ENCODE results near the gene TMEM150C. TPM values are rescaled to one million over a fixed set of nuclear protein-coding genes. Genes with fewer than 3 reads are reported as not detected.

Gene TMEM150C
- total and polyA plus RNA-seq, 7 donors = 1.2 to 25.7 (median 11.2) TPM

DNA sequence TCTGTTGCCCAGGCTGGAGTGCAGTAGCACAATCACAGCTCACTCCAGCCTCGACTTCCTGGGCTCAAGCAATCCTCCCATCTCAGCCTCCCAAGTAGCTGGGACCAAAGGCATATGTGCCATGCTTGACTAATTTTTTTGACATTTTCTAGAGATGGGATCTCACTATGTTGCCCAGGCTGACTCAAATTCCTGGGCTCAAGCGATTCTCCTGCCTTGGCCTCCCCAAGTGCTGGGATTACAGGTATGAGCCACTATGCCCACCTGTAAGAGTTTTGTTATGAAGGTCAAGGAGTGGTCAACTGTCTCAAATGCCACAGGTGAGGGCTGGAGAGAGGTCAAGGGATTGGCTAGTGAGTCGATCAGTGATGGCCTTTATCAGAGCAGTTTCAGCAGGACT, 32.5 kb downstream of the TMEM150C start:
- Histone ChIP-seq H3K36me3 (no peaks in the 10 kb centered on the region), H3K4me1 (no peaks in the 10 kb centered on the region), H3K4me3 (no peak overlapping the region), H3K27me3 (no peaks in the 10 kb centered on the region), H3K27ac (no peak overlapping the region), H3K9me3 (no peaks in the 10 kb centered on the region)
- WGBS, 2 donors = 87 to 91% methylated on average over 3 of the region's 3 CpGs
- no peak for TF ChIP-seq POLR2A (IDR thresholded peaks at IDR 0.05)
- TF ChIP-seq, protein P1, sequence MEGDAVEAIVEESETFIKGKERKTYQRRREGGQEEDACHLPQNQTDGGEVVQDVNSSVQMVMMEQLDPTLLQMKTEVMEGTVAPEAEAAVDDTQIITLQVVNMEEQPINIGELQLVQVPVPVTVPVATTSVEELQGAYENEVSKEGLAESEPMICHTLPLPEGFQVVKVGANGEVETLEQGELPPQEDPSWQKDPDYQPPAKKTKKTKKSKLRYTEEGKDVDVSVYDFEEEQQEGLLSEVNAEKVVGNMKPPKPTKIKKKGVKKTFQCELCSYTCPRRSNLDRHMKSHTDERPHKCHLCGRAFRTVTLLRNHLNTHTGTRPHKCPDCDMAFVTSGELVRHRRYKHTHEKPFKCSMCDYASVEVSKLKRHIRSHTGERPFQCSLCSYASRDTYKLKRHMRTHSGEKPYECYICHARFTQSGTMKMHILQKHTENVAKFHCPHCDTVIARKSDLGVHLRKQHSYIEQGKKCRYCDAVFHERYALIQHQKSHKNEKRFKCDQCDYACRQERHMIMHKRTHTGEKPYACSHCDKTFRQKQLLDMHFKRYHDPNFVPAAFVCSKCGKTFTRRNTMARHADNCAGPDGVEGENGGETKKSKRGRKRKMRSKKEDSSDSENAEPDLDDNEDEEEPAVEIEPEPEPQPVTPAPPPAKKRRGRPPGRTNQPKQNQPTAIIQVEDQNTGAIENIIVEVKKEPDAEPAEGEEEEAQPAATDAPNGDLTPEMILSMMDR (IDR thresholded peaks at IDR 0.05) = no peak
- no peak for TF ChIP-seq POLR2AphosphoS5 (IDR thresholded peaks at IDR 0.05)
- no peak for TF ChIP-seq EP300 (IDR thresholded peaks at IDR 0.05)
- DNase-seq = no peak
- intact Hi-C loops (cut with DNase I) = no loop called here

DNA sequence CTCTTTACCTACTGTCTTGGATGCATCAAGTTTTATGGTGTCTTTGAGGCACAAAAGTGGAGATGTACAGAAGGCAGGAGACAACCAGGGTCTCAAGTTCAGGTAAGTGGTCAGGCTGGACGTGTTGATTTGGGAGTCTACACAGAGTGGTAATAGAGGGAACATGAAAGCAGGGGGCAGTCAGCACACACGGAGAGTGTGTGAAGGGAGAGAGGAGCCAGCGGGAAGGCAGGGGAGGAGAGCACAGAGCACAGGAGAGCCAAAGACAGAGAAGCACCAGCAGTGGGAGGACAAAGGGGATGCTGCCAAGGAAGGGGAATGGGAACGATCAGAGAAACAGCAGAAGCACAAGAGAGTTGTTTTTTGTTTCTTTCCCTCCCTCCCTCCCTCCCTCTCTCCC, 32.9 kb downstream of the TMEM150C start:
- Histone ChIP-seq H3K36me3 (no peaks in the 10 kb centered on the region), H3K9me3 (no peaks in the 10 kb centered on the region), H3K27ac (no peak overlapping the region), H3K4me3 (no peak overlapping the region), H3K27me3 (no peaks in the 10 kb centered on the region), H3K4me1 (no peaks in the 10 kb centered on the region)
- DNase-seq = no peak
- TF ChIP-seq EP300 (IDR thresholded peaks at IDR 0.05) (no peak), POLR2AphosphoS5 (IDR thresholded peaks at IDR 0.05) (no peak), POLR2A (IDR thresholded peaks at IDR 0.05) (no peak)
- TF ChIP-seq, protein P1 (IDR thresholded peaks at IDR 0.05) = no peak
- 79 to 89% methylated on average over 4 of the region's 4 CpGs for WGBS, 2 donors
- intact Hi-C loops (cut with DNase I) = no loop called here

DNA sequence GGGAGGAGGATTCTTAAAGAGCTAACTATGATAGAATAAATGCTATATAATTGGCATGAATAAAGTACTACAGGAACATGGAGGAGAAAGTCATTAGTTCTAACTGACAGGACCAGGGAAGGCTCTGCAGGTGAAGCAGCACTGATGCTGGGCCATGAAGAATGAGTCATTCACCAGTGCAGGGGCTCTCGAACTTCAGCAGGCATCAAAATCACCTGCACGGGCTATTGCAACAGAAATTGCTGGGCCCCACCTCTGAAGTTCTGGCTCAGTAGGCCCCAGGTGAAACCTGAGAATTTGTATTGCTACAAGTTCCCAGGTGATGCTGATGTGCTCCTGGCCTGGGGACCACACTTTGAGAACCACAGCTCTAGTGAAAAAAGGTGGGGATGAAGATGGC, 33.7 kb downstream of the TMEM150C start:
- Histone ChIP-seq H3K4me3 (no peak overlapping the region), H3K9me3 (no peaks in the 10 kb centered on the region), H3K4me1 (no peaks in the 10 kb centered on the region), H3K27me3 (no peaks in the 10 kb centered on the region), H3K27ac (no peak overlapping the region), H3K36me3 (no peaks in the 10 kb centered on the region)
- 85 to 89% methylated on average over 2 of the region's 2 CpGs for WGBS, 2 donors
- no peak for DNase-seq
- TF ChIP-seq, protein P1 (IDR thresholded peaks at IDR 0.05) = no peak
- no peak for TF ChIP-seq EP300 (IDR thresholded peaks at IDR 0.05)
- intact Hi-C loops (cut with DNase I) = no loop called here

DNA sequence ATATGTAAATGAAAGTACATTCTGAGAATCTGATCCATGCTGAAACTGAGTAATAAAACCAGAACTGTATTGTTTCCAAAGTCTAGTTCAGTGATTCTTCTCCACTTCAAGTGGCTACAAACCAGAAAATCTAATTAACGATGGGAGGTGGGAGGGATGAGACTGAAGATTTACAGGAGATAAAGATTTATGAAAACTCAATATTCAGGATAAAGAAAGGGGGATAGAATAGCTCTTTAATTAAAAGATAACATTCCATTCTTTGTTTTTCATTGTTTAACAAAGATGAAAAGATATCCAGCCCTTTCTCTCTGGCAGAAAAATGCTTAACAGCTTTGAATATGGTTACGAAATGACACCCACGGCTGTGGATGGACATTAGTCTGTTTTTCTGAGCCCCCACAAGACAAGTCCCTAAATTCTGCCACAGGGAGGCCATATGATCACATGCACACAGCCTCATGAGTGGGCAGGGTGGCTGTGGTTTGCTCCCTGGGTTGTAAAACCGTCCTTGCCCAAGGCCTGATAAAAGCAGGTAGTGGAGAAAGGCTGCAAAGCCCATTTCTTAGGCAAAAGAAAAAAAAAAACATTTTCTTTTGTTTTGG, 36.4 kb downstream of the TMEM150C start:
- WGBS, 2 donors = 70 to 74% methylated on average over 4 of the region's 4 CpGs
- Histone ChIP-seq H3K4me3 (no peak overlapping the region), H3K27ac (no peak overlapping the region), H3K4me1 (no peaks in the 10 kb centered on the region), H3K36me3 (no peaks in the 10 kb centered on the region), H3K27me3 (no peaks in the 10 kb centered on the region), H3K9me3 (no peaks in the 10 kb centered on the region)
- intact Hi-C loops (cut with DNase I) = no loop called here
- DNase-seq = no peak
- TF ChIP-seq EP300 (IDR thresholded peaks at IDR 0.05) = no peak

DNA sequence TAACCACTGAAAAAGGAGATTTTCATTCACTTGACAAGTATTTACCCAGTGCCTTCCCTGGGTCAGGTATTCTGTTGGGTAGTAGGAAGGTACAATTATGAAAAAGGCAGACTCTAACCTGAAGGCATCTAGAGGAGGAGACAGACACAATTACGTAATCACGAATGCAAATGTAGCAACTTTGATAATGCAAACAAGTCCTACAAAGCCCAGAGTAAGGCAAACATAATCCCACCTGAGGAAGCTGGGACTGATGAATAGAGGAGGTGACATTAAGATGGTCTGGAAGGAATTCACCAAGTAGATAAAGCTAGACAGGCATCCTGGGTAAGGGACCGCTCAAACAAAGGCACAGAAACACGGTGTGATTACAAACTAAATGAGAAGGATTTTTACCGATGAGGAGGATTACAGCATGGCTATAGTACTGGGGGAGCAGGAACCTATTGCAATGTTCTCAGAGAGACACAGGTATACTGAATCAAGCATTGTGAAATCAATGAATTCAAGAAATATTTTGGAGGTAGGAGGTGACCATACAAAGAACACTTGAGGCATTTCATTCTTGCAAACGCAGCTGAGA, 37.1 kb downstream of the TMEM150C start:
- 82 to 89% methylated on average over 6 of the region's 6 CpGs for WGBS, 2 donors
- no peak for DNase-seq
- intact Hi-C loops (cut with DNase I) = no loop called here
- no peaks in the 10 kb centered on the region for H3K36me3 ChIP-seq
- H3K27ac ChIP-seq = no peak overlapping the region
- TF ChIP-seq POLR2AphosphoS5 (IDR thresholded peaks at IDR 0.05) = no peak
- H3K4me3 ChIP-seq = no peak overlapping the region
- H3K27me3 ChIP-seq = no peaks in the 10 kb centered on the region
- no peaks in the 10 kb centered on the region for H3K9me3 ChIP-seq
- no peaks in the 10 kb centered on the region for H3K4me1 ChIP-seq

DNA sequence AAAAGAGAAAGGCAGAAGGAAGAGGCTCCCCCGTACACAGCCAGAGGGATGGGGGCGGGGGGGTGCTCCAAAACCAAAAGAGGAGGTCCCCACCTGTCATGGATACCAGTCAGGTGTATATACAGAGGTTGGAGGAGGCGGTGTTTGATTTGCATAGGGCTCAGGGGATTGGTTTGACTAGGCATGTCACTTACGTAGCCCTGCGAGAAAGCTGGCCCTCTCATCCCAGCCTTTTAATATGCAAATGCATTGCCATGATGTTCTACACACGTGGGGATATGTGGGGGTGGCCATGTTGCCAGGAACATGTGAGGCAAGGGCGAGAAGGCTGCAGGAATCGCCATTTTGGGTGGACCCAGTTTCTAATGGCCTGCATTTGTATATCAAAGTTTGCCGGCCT, 38.6 kb downstream of the TMEM150C start:
- Histone ChIP-seq H3K36me3 (no peaks in the 10 kb centered on the region), H3K27ac (no peak overlapping the region), H3K4me1 (no peaks in the 10 kb centered on the region), H3K9me3 (no peaks in the 10 kb centered on the region), H3K27me3 (no peaks in the 10 kb centered on the region), H3K4me3 (no peak overlapping the region)
- TF ChIP-seq POLR2AphosphoS5 (IDR thresholded peaks at IDR 0.05) (no peak), POLR2A (IDR thresholded peaks at IDR 0.05) (no peak), EP300 (IDR thresholded peaks at IDR 0.05) (no peak)
- TF ChIP-seq, protein P1 (IDR thresholded peaks at IDR 0.05) = no peak
- no peak for DNase-seq
- whole genome bisulfite sequencing, 2 donors = 87 to 89% methylated on average over 9 of the region's 9 CpGs
- intact Hi-C loops (cut with DNase I) = no loop called here
